Measurements from ENCODE around the gene SMC1A. TPM values are rescaled to one million over a fixed set of nuclear protein-coding genes. Genes with fewer than 3 reads are reported as not detected.

Gene SMC1A
- polyA plus RNA-seq, 1 experiment, result 25.3 TPM

- H3K9me3 ChIP-seq (ENCODE audit: control insufficient read depth, insufficient read depth, low read length), result no peaks in the 10 kb centered on the region
- H3K27ac ChIP-seq (ENCODE audit: low read depth, low read length), result no peak overlapping the region
- TF ChIP-seq CTCF (IDR thresholded peaks at IDR 0.05; ENCODE audit: low read depth, low read length), result no peak
- no peaks in the 10 kb centered on the region for H3K27me3 ChIP-seq (ENCODE audit: control insufficient read depth, insufficient read depth, low read length)
- DNase-seq (ENCODE audit: low read depth, low spot score), result peak; percentile 8
- no peak overlapping the region for H3K4me3 ChIP-seq (ENCODE audit: low read depth, low read length)
- POLR2A ChIA-PET, result interaction anchor here (0.7 kb wide), 1 partner anchor 48 kb away, joined by 3 read pairs; no protein-coding TSS in a partner anchor
- CTCF ChIA-PET, result interaction anchor here (0.8 kb wide), 1 partner anchor 79 kb away, joined by 3 read pairs; no protein-coding TSS in a partner anchor
These were observed 64.5 kb downstream of the SMC1A start for GRCh38 chrX:53357799-53358530.

GRCh38 chrX:53356186-53356585, 66.3 kb downstream of the SMC1A start:
- TF ChIP-seq CTCF (IDR thresholded peaks at IDR 0.05; ENCODE audit: low read depth, low read length), result no peak
- DNase-seq (ENCODE audit: low read depth, low spot score), result no peak
- ChIA-PET POLR2A (no interaction called here), CTCF (interaction anchor here (0.9 to 1.0 kb wide), 2 partner anchors 28 to 43 kb away, joined by 3 to 4 read pairs; no protein-coding TSS in a partner anchor)
- H3K4me3 ChIP-seq (ENCODE audit: low read depth, low read length), result no peak overlapping the region
- H3K9me3 ChIP-seq (ENCODE audit: control insufficient read depth, insufficient read depth, low read length), result no peaks in the 10 kb centered on the region
- H3K27me3 ChIP-seq (ENCODE audit: control insufficient read depth, insufficient read depth, low read length), result no peaks in the 10 kb centered on the region
- no peak overlapping the region for H3K27ac ChIP-seq (ENCODE audit: low read depth, low read length)

GRCh38 chrX:53354669-53355068, 67.8 kb downstream of the SMC1A start:
- H3K9me3 ChIP-seq (ENCODE audit: control insufficient read depth, insufficient read depth, low read length), result no peaks in the 10 kb centered on the region
- ChIA-PET CTCF (interaction anchor here (0.6 to 0.8 kb wide), 2 partner anchors 37 to 69 kb away, joined by 3 to 4 read pairs; no protein-coding TSS in a partner anchor), POLR2A (no interaction called here)
- TF ChIP-seq CTCF (IDR thresholded peaks at IDR 0.05; ENCODE audit: low read depth, low read length), result peak; percentile 37
- H3K27me3 ChIP-seq (ENCODE audit: control insufficient read depth, insufficient read depth, low read length), result no peaks in the 10 kb centered on the region
- H3K27ac ChIP-seq (ENCODE audit: low read depth, low read length), result no peak overlapping the region
- H3K4me3 ChIP-seq (ENCODE audit: low read depth, low read length), result no peak overlapping the region
- DNase-seq (ENCODE audit: low read depth, low spot score), result no peak

GRCh38 chrX:53347948-53348347, 74.5 kb downstream of the SMC1A start:
- H3K9me3 ChIP-seq (ENCODE audit: control insufficient read depth, insufficient read depth, low read length), result no peaks in the 10 kb centered on the region
- no peak for TF ChIP-seq CTCF (IDR thresholded peaks at IDR 0.05; ENCODE audit: low read depth, low read length)
- no peak for DNase-seq (ENCODE audit: low read depth, low spot score)
- CTCF ChIA-PET, result no interaction called here
- no peak overlapping the region for H3K27ac ChIP-seq (ENCODE audit: low read depth, low read length)
- H3K4me3 ChIP-seq (ENCODE audit: low read depth, low read length), result no peak overlapping the region
- H3K27me3 ChIP-seq (ENCODE audit: control insufficient read depth, insufficient read depth, low read length), result no peaks in the 10 kb centered on the region
- POLR2A ChIA-PET, result no interaction called here

- no peak overlapping the region for H3K4me3 ChIP-seq (ENCODE audit: low read depth, low read length)
- no peak overlapping the region for H3K27ac ChIP-seq (ENCODE audit: low read depth, low read length)
- H3K27me3 ChIP-seq (ENCODE audit: control insufficient read depth, insufficient read depth, low read length), result no peaks in the 10 kb centered on the region
- POLR2A ChIA-PET, result no interaction called here
- H3K9me3 ChIP-seq (ENCODE audit: control insufficient read depth, insufficient read depth, low read length), result no peaks in the 10 kb centered on the region
- CTCF ChIA-PET, result no interaction called here
- DNase-seq (ENCODE audit: low read depth, low spot score), result no peak
- no peak for TF ChIP-seq CTCF (IDR thresholded peaks at IDR 0.05; ENCODE audit: low read depth, low read length)
These were observed 81.4 kb downstream of the SMC1A start for GRCh38 chrX:53340852-53341645.

All from AG04450 (cell line).